NCI-H2227 (cell line): Measurements from ENCODE around the gene CALCB.

Experiments
- DNase-seq: peaks from one replicate; lab custom pipeline; 2025; ENCODE audit not compliant: unreplicated experiment; lab: John Stamatoyannopoulos, UW

The CALCB gene

GRCh38 chr11:15074206-15075161 lies 1.1 kb downstream of the CALCB start:
- DNase-seq = peak; percentile 77

- no peak for DNase-seq
These were observed 1.8 kb downstream of the CALCB start for GRCh38 chr11:15075162-15075526.

- DNase-seq = no peak
These were observed 17.8 kb downstream of the CALCB start for GRCh38 chr11:15091175-15091574.

GRCh38 chr11:15091625-15092024 lies 18.2 kb downstream of the CALCB start:
- no peak for DNase-seq

- no peak for DNase-seq
These were observed 20.0 kb downstream of the CALCB start for GRCh38 chr11:15093432-15093831.

GRCh38 chr11:15095736-15096228 lies 22.4 kb downstream of the CALCB start:
- no peak for DNase-seq

- DNase-seq = no peak
These were observed 24.0 kb downstream of the CALCB start for GRCh38 chr11:15097411-15097810.

GRCh38 chr11:15099267-15099666 lies 25.9 kb downstream of the CALCB start:
- DNase-seq = no peak

- peak; percentile 83 for DNase-seq
These were observed 27.8 kb downstream of the CALCB start for GRCh38 chr11:15101072-15101709.

GRCh38 chr11:15104166-15104565 lies 30.8 kb downstream of the CALCB start:
- DNase-seq = no peak

GRCh38 chr11:15106201-15106965 lies 33.0 kb downstream of the CALCB start:
- DNase-seq = no peak

GRCh38 chr11:15107730-15108515 lies 34.5 kb downstream of the CALCB start:
- DNase-seq = no peak

- DNase-seq = no peak
These were observed 35.3 kb downstream of the CALCB start for GRCh38 chr11:15108592-15109130.

- no peak for DNase-seq
These were observed 36.2 kb downstream of the CALCB start for GRCh38 chr11:15109602-15110001.

GRCh38 chr11:15111215-15111614 lies 37.8 kb downstream of the CALCB start:
- DNase-seq = no peak

GRCh38 chr11:15112131-15112541 lies 38.7 kb downstream of the CALCB start:
- no peak for DNase-seq

- DNase-seq = no peak
These were observed 40.0 kb downstream of the CALCB start for GRCh38 chr11:15113381-15113780.

- DNase-seq = peak; percentile 48
These were observed 41.4 kb downstream of the CALCB start, which contains the start of gene INSC for GRCh38 chr11:15114501-15115475. Gene INSC, plus strand, starts transcription at chr11:15114923. Its CDS starts 34,252 bp downstream, at chr11:15149175.

- no peak for DNase-seq
These were observed 42.3 kb downstream of the CALCB start for GRCh38 chr11:15115686-15116085.
